Kidney capillary endothelial cell (primary cell): ENCODE results near the gene DNAL4.
A peak's percentile ranks its signal among the peaks of the same experiment; 100 is the strongest.

Experiments used
- DNase-seq: peaks from one replicate; pipeline ENCODE4 v3.0.0-alpha.2; 2018; ENCODE audit warnings: low spot score

The DNAL4 gene

GRCh38 chr22:38739300-38740055, 54.5 kb downstream of the DNAL4 start:
- no peak for DNase-seq

- no peak for DNase-seq
Observed at GRCh38 chr22:38738475-38739070, 55.4 kb downstream of the DNAL4 start.

- DNase-seq, result no peak
Observed at GRCh38 chr22:38737302-38738060, 56.5 kb downstream of the DNAL4 start.

- no peak for DNase-seq
Observed at GRCh38 chr22:38736257-38736570, 57.7 kb downstream of the DNAL4 start.

GRCh38 chr22:38735465-38736256, 58.3 kb downstream of the DNAL4 start:
- no peak for DNase-seq

- no peak for DNase-seq
Observed at GRCh38 chr22:38735126-38735464, 58.8 kb downstream of the DNAL4 start.

GRCh38 chr22:38734421-38735100, 59.4 kb downstream of the DNAL4 start:
- no peak for DNase-seq

- no peak for DNase-seq
Observed at GRCh38 chr22:38733724-38734381, 60.1 kb downstream of the DNAL4 start.

- no peak for DNase-seq
Observed at GRCh38 chr22:38733329-38733723, 60.6 kb downstream of the DNAL4 start.

- no peak for DNase-seq
Observed at GRCh38 chr22:38732251-38732815, 61.6 kb downstream of the DNAL4 start.

GRCh38 chr22:38731703-38732161, 62.2 kb downstream of the DNAL4 start:
- no peak for DNase-seq

GRCh38 chr22:38730411-38730871, 63.5 kb downstream of the DNAL4 start:
- DNase-seq, result no peak

- no peak for DNase-seq
Observed at GRCh38 chr22:38729946-38730345, 64.0 kb downstream of the DNAL4 start.

- DNase-seq, result peak; percentile 68
Observed at GRCh38 chr22:38728871-38729796, 64.8 kb downstream of the DNAL4 start.
